ENCODE measurements around the gene FBXO31. TPM values are rescaled to one million over a fixed set of nuclear protein-coding genes. Genes with fewer than 3 reads are reported as not detected.

FBXO31 gene
- total and polyA plus RNA-seq, 7 donors = 15.0 to 120 (median 86.7) TPM

DNA sequence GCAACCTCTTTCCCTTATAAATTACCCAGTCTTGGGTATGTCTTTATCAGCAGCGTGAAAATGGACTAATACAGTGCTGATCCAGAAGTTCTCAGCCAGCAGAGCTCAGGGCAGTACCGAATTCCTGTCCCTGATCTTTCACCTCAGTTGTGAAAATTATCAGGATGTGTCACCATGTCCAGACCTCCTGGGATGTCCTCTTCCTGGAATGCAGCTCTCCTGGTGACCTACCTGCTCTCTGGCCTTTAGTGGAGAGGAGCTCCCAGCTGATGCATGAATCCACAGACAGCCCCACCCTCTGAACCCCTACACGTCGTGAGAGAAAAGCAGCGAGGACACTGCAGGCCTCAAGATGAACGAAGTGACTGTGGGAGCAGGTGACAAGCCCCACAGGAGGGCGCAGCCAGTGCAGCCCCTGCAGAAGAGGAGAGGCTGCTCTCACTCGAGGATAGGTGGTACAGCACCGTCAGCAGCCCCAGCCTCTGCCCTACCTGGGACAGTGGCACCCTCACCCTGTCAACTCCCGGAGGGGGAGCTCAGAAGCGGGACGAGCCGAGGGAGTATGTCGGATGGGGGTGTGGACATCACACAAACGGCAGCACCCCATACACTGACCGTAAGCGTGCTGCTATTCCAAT, 44.4 kb downstream of the FBXO31 start:
- no peaks in the 10 kb centered on the region for H3K9me3 ChIP-seq
- no peak overlapping the region for H3K4me3 ChIP-seq
- DNase-seq = no peak
- intact Hi-C loops (cut with DNase I) = no loop called here
- H3K27me3 ChIP-seq = no peaks in the 10 kb centered on the region
- 95 to 96% methylated on average over 17 of the region's 17 CpGs for WGBS, 2 donors
- H3K36me3 ChIP-seq = peaks cover 30 to 80% (median 57%) of the 10 kb centered on the region in 4 donors
- no peak for TF ChIP-seq EP300 (IDR thresholded peaks at IDR 0.05)
- TF ChIP-seq POLR2A (IDR thresholded peaks at IDR 0.05) = no peak
- TF ChIP-seq CTCF (IDR thresholded peaks at IDR 0.05) = no peak
- TF ChIP-seq POLR2AphosphoS5 (IDR thresholded peaks at IDR 0.05) = no peak
- no peak overlapping the region for H3K27ac ChIP-seq
- H3K4me1 ChIP-seq = no peaks in the 10 kb centered on the region

DNA sequence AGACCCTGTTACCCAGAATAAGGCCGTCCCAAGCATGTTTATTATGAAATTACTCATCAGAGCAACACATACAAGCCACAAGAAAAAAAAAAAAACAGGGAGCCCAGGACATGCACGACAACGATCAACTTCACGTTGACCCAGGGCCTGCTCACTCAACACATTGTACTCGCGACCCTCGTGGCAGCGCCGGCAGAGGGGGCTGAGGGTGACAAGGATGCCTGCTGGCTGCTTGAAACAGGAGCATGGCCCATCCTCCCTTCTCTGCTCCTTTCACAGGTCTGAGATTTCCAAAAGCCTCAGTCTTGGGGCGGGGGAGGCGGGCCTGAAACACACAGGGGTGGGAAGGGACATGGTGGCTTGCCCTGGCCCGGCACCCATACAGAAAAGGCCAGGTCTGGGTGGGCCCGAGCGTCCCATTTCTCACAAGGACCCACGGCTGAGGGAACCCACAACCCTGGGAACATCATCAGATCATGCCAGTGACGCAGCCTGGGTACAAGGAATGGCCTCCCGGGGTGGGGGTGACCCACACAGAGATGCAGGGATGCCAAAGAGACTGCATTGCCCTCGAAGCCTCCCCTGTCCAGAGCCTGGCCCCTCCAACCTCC, 45.3 kb downstream of the FBXO31 start:
- WGBS, 2 donors = 96% methylated on average over 18 of the region's 18 CpGs
- no peaks in the 10 kb centered on the region for H3K4me1 ChIP-seq

DNA sequence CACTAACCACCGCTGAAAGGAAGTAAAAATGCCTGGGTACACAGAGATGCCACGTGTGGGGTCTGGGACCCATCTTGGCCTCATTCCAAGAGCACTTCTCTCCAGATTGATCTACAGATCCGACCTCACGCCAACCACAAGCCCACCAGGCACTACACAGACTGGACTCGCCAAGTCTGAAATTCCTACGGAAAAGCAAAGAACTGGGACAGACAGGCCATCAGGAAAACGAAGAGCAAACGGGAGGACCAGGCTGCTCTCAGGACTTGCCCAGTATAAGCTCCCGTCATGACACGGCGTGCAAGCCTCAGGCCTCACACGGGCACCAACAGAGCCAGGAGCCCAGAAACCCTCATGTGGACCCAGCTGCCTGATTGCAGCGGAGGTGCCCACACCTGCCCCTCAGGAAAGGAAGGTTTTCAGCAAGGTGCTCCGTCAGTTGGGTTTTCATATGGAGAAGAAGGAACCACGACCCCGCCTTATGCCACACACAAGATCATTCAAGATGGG, 46.3 kb downstream of the FBXO31 start:
- no peak overlapping the region for H3K27ac ChIP-seq
- intact Hi-C loops (cut with DNase I) = no loop called here
- H3K36me3 ChIP-seq = peaks cover 29 to 80% (median 58%) of the 10 kb centered on the region in 4 donors
- H3K9me3 ChIP-seq = no peaks in the 10 kb centered on the region
- no peak for TF ChIP-seq CTCF (IDR thresholded peaks at IDR 0.05)
- no peak for TF ChIP-seq EP300 (IDR thresholded peaks at IDR 0.05)
- TF ChIP-seq POLR2A (IDR thresholded peaks at IDR 0.05) = no peak
- no peak for TF ChIP-seq POLR2AphosphoS5 (IDR thresholded peaks at IDR 0.05)
- WGBS, 2 donors = 61 to 87% methylated on average over 16 of the region's 16 CpGs
- DNase-seq = no peak
- no peaks in the 10 kb centered on the region for H3K27me3 ChIP-seq
- peaks cover 0 to 9% (median 2%) of the 10 kb centered on the region in 4 donors for H3K4me1 ChIP-seq
- H3K4me3 ChIP-seq = no peak overlapping the region

More for the DNA sequence above, 45.3 kb downstream of the FBXO31 start:
- no peaks in the 10 kb centered on the region for H3K27me3 ChIP-seq
- no peak for DNase-seq
- H3K36me3 ChIP-seq = peaks cover 38 to 80% (median 59%) of the 10 kb centered on the region in 4 donors
- TF ChIP-seq POLR2A (IDR thresholded peaks at IDR 0.05) (no peak), POLR2AphosphoS5 (IDR thresholded peaks at IDR 0.05) (no peak), EP300 (IDR thresholded peaks at IDR 0.05) (no peak), CTCF (IDR thresholded peaks at IDR 0.05) (no peak)
- H3K4me3 ChIP-seq = no peak overlapping the region
- no peaks in the 10 kb centered on the region for H3K9me3 ChIP-seq
- intact Hi-C loops (cut with DNase I) = no loop called here
- no peak overlapping the region for H3K27ac ChIP-seq

DNA sequence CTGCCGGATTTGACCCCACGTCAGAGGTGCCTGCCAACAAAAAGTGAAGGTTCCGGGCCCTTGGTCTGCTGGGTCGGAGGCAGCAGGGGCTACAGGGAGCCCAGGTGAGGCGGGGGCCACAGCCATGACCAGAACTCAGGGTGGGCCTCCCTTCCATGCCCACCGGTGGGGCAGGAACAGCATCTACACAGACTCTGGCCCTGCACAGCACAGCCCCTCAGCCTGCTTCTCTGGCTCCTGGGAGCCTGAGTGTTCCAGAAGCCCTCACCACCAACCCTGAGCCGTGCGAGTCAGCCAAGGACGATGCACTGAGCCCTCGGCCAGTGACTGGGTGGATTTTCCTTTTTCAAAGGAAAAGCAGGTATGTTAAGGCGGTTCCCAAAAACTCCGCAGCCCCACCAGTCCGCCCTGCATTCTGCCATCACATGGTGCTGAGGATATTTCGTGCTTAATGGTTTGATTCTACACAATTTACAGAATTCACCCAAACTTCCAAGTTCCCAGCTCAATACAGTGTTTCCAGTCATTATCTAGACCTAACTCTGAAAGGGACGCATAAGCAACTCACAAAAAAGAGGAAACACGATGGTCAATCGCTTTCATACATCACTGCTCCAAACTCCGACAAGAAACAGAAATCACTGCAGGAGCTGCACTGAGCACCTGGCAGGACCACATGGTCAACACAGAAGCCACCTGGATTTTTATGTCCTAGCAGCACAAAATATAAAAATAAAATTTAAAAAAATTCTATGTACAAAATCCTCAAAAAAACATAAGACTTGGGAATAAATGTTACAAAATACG, 46.9 kb downstream of the FBXO31 start:
- TF ChIP-seq POLR2AphosphoS5 (IDR thresholded peaks at IDR 0.05) = no peak
- TF ChIP-seq POLR2A (IDR thresholded peaks at IDR 0.05) = no peak
- TF ChIP-seq CTCF (IDR thresholded peaks at IDR 0.05) = no peak
- TF ChIP-seq EP300 (IDR thresholded peaks at IDR 0.05) = no peak
- WGBS, 2 donors = 82 to 94% methylated on average over 19 of the region's 19 CpGs
- intact Hi-C loops (cut with DNase I) = no loop called here
- Histone ChIP-seq H3K4me1 (peaks cover 0 to 13% (median 4%) of the 10 kb centered on the region in 4 donors), H3K27me3 (no peaks in the 10 kb centered on the region), H3K36me3 (peaks cover 22 to 80% (median 51%) of the 10 kb centered on the region in 4 donors), H3K9me3 (no peaks in the 10 kb centered on the region), H3K4me3 (no peak overlapping the region), H3K27ac (no peak overlapping the region)
- DNase-seq = no peak

All from sigmoid colon (tissue), 7 donors.